Hematopoietic multipotent progenitor cell treated with erythropoietin and hydrocortisone succinate and interleukin-3 and kit ligand, for 4 days (in vitro differentiated cells): ENCODE data around the gene MRPS27.
"Not testable (repeated sequence)": the region's sequence is repeated elsewhere in the genome, so short reads cannot be mapped to it uniquely, and the experiment has no call there.

ENCODE experiments used
- DNase-seq: peaks from one replicate; pipeline ENCODE4 v3.0.0-alpha.2; 2015

Gene MRPS27

GRCh38 chr5:72197393-72197792 lies 122.6 kb downstream of the MRPS27 start:
- no peak for DNase-seq

- no peak for DNase-seq
Observed at GRCh38 chr5:72195581-72195980, 124.5 kb downstream of the MRPS27 start.

- no peak for DNase-seq
Observed at GRCh38 chr5:72194846-72195245, 125.2 kb downstream of the MRPS27 start.

GRCh38 chr5:72191404-72191803 lies 128.6 kb downstream of the MRPS27 start:
- no peak for DNase-seq

- no peak for DNase-seq
Observed at GRCh38 chr5:72189146-72189545, 130.9 kb downstream of the MRPS27 start.

GRCh38 chr5:72188166-72188565 lies 131.9 kb downstream of the MRPS27 start:
- DNase-seq, result no peak

- DNase-seq, result no peak
Observed at GRCh38 chr5:72187388-72188075, 132.5 kb downstream of the MRPS27 start.

- DNase-seq, result no peak
Observed at GRCh38 chr5:72185496-72186329, 134.3 kb downstream of the MRPS27 start.

- DNase-seq, result no peak
Observed at GRCh38 chr5:72184408-72184807, 135.6 kb downstream of the MRPS27 start.

GRCh38 chr5:72183101-72183520 lies 136.9 kb downstream of the MRPS27 start:
- no peak for DNase-seq

- DNase-seq, result no peak
Observed at GRCh38 chr5:72182686-72183085, 137.4 kb downstream of the MRPS27 start.

GRCh38 chr5:72180925-72181324 lies 139.1 kb downstream of the MRPS27 start:
- no peak for DNase-seq

- DNase-seq, result no peak
Observed at GRCh38 chr5:72179816-72180440, 140.1 kb downstream of the MRPS27 start.

- no peak for DNase-seq
Observed at GRCh38 chr5:72179028-72179815, 140.8 kb downstream of the MRPS27 start.

- no peak for DNase-seq
Observed at GRCh38 chr5:72177538-72177937, 142.5 kb downstream of the MRPS27 start.

GRCh38 chr5:72172786-72173185 lies 147.3 kb downstream of the MRPS27 start:
- DNase-seq, result no peak

GRCh38 chr5:72171667-72172066 lies 148.4 kb downstream of the MRPS27 start:
- DNase-seq, result no peak

- not testable (repeated sequence) for DNase-seq
Observed at GRCh38 chr5:72171181-72171580, 148.9 kb downstream of the MRPS27 start.

- DNase-seq, result no peak
Observed at GRCh38 chr5:72170101-72170500, 149.9 kb downstream of the MRPS27 start.
